ENCODE data around the gene KATNB1.

- TF ChIP-seq CTCF (IDR thresholded peaks at IDR 0.05) (no peak), REST (IDR thresholded peaks at IDR 0.05; ENCODE audit: insufficient read depth in 1 of 2, low read depth in 2 of 2, low read length in 1 of 2) (no peak), POLR2AphosphoS5 (IDR thresholded peaks at IDR 0.05; ENCODE audit: low read depth, low read length) (no peak), TCF7L2 (IDR thresholded peaks at IDR 0.05; ENCODE audit: low read depth, low read length) (0 out of 2 replicates have a peak, but pooled peaks have one; percentile 1), SIN3A (IDR thresholded peaks at IDR 0.05; ENCODE audit: borderline replicate concordance, insufficient read depth, low read depth, low read length) (no peak)
Observed at GRCh38 chr16:57735755-57736418, at the start of gene KATNB1.
